Measurements from ENCODE around the gene THAP3.

GRCh38 chr1:6632588-6633514, 8.2 kb downstream of the THAP3 start:
- TF ChIP-seq CTCF (conservative IDR thresholded peaks at IDR 0.05 in 1 of 2, IDR thresholded peaks at IDR 0.05 in 1 of 2; ENCODE audit: low read depth in 1 of 2, low read length in 2 of 2) (no peak), EZH2 (IDR thresholded peaks at IDR 0.05; ENCODE audit: low read length, missing control alignments) (no peak)
